NCI-H2081 (cell line): ENCODE data around the gene SLC30A1.
"Not testable (repeated sequence)": the region's sequence is repeated elsewhere in the genome, so short reads cannot be mapped to it uniquely, and the experiment has no call there.

Experiments
- DNase-seq, 2 experiments: peaks; one replicate each; lab custom pipeline; 2025; lab: John Stamatoyannopoulos, UW

SLC30A1 gene

DNA sequence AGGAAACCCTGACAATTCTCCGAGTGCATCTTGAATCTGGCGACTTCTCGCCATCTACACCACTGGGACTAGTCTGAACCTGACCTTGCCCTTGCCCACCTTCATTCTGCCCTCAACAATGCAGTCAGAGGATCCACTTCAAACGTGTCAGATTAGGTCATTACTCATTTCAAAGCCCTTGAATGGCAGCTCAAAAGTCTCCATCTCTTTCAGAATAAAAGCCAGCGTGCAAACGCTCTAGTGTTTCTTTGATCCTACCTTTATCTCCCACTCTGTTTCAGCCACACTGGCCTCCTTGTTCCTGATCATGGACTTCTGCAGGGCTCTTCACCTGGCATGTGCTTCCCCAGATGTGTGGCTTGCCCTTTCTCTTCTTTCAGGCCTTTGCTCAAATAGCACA lies 31.3 kb downstream of the SLC30A1 start:
- no peak for DNase-seq

DNA sequence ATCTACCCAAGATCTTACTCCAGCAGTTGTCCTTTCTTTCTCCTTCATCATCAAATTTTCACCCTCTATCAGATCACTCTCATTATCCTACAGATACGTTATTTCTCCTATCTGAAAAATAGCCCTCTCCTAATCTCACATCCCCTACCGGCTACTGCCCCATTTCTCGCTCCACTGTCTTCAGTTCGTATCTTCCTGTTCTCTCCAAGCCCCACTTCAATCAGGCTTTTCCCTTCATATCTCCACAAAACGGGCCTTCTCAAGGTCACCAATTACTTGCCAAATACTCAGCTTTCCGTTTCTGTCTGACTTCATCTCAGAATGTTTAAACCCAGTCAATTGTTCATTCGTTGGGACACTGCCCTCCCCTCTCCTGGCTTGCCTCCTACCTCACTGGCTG lies 32.4 kb downstream of the SLC30A1 start:
- no peak for DNase-seq

DNA sequence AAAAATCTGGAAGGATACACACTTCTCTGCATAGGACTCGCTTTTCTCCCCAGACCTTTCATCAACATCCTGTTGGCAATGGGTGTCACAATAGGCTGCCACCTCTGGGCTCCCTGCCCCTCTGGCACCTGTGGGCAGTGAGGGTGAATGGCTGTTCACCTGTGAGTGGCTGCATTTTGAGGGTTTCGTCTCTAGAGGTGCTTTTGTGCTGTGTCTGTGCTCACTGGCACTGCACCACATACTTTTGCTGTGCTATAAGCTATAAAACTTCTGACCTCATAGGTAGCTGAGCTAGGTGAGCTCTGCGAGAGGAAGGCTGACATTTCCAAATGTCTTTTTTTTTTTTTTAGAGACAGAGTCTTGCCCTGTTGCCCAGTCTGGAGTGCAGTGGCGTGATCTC lies 35.9 kb downstream of the SLC30A1 start:
- no peak for DNase-seq

DNA sequence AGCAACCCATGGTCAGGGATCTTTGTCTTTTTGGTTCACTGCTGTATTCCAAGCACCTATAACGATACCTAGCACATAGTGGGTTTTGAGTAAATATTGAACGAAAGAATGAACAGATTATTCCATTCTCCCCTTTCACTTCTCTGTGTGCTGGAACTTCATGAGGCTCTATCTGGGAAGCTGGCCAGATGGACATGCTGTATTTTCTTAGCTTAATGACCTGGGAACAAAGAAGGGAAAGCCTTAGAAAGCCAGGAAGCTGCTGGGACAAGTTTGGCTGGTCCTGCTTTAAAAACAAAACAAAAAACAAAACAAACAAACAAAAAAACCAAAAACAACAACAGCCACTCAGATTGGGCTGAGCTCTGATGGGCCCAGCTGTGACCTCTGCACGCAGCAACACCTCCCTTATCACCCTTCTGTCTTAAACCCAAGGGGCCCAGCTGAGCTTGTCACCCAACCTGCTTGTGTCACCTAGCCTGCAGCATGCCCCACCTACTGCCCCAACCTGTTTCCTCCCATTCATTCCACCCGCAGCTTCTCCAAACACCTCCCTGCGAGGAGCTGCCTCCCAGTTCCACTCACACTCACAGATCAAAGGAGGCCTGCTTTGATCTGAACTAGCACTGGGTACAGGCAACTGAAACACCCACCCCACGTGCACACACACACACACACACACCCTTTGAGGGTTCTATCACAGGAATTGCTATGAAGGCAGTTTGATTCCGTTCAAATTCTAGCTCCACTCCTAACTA lies 37.1 kb downstream of the SLC30A1 start:
- no peak for DNase-seq

DNA sequence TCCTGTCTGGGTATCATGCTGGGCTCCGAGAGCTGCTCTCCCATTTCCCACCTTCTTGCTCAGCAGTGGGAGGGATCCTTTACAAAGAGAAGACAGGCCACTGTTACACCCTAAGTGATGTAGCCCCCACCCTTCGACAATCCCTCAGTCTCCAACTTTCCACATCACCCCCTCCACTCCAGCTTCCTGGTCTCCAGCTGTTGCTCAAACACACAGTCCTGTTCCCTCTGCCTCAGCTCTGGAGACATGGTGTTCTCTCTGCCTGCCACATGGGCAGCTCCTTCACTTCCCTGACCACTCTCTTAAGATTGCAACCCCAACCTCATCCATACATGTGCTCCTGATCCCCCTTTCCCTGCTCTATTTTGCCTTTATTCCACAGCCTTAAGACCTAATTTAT lies 37.7 kb downstream of the SLC30A1 start:
- no peak for DNase-seq

DNA sequence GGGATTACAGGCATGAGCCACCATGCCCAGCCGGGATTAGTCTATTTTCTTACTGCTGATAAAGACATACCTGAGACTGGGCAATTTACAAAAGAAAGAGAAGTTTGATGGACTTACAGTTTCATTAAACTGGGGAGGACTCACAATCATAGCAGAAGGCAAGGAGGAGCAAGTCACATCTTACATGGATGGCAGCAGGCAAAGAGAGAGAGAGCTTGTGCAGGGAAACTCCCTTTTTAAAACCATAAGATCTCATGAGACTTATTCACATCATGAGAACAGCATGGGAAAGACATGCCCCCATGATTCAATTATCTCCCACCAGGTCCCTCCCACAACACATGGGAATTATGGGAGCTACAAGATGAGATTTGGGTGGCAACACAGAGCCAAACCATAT lies 38.1 kb downstream of the SLC30A1 start:
- DNase-seq: not testable (repeated sequence)

DNA sequence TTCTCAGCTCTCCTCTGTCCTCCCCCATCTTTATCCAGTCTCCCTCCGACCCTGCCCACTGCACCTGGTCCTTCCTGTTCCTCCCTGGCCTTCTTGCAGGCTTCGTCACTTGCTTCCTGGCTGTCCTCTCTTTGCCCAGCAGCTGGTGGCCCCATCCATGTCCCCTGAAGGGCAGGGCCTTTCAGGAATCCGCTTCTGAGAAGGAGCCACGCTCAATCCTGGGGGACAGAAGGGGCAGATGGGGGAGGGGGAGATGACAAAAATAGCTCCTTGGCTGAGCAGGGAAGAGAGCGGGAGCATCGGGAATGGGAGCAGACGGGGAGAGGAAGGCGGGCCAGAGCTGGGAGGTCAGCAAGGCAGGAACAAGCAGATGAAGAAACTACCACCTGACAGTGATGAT lies 40.7 kb downstream of the SLC30A1 start:
- no peak for DNase-seq

DNA sequence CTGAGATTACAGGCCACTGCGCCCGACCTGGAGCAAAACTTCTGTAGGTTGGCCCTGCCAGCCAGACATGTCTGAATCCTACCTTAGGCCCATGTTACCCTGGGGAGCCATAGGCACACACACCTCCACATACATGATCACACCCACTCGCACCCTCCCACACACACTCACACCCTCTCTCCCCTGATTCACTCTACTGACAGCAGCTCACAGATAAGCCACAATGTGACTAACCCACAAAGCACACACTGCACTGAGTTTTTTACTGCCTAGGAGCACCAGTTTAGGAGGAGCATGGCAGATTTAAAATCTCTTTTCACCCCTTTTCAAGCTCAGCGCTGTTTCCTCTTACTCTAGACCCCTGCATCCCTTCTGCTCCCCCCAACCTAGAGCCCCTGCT lies 41.7 kb downstream of the SLC30A1 start:
- DNase-seq: no peak

DNA sequence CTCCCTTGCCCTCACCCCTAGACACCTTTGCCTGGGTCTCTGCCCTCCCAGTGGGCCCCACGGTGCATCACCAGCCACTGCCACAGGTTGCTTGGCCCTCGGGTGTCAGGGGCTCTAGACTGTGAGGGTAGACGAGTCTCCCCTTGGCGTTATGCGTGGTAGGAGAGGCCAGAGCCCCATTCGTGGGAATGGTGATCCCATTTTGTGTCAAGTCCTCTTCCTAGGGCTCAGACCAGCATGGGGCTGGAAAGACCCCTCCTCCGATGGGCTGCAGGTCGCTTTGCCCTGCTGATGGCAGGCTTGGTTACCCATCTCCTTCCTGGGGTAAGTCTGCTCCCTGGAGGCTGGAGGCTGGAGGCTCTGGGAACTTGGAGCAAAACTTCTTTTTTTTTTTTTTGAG lies 42.4 kb downstream of the SLC30A1 start:
- no peak for DNase-seq

DNA sequence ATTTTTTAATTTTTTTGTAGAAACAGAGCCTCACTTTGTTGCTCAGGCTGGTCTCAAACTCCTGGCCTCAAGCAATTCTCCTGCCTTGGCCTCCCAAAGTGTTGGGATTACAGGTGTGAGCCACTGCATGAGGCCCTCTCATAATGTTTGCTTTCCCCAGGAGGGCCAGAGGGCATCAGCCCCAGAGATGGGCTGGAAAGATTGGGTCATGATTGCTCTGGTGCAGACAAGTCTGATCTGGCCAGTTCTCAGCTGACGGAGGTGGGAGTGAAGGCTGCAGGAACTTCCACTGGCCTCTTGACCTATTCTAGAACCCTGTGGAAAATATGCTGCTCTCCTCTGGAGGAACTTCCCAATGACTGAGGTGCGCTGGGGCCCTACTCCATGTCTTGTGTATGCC lies 43.6 kb downstream of the SLC30A1 start:
- no peak for DNase-seq

DNA sequence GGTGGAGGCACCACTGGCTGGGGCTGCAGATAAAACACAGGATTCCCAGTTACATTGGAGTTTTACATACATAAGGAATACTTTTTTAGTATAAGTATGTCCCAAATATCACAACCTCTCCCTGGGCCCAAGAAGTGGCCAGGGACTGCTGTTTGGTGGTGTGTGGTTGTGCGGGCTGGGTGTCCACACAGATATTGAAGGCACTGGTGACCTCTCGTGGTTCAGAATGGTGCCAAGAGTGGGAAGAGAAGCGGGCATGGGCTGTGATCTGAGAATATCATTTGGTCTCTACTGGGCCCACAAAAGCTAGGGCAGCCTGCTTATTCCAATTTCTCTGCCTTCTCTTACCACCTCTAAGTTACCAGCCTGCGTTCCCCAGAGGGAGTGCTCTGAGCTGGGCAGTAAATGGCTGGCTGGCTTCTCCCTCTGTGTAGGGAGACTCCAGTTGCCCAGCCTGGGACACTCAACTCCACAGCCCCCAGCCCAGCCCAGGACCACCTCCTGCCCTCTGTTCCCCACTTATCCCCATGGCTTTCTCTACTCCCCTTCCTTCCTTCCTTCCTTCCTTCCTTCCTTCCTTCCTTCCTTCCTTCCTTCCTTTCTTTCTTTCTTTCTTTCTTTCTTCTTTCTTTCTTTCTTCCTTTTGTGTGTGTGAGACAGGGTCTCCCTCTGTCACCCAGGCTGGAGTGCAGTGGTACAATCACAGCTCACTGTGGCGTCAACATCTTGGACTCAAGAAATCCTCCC lies 44.2 kb downstream of the SLC30A1 start:
- DNase-seq: no peak

DNA sequence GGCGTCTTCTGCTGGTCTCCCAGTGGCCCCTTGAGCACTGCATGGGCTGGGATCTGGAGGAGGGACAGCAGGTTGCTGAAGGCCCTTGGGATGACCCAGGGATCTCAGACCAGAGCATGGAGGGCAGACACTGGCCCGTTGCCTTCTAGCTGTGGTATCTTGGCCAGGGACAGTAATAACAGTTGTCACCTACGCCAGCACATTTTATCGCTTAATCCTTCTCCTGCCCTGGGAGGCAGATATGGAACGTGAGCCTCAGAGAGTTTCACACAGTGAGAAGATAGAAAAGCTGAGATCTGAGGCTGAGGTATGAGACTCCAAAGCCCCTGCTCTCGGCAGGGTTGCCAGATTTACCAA lies 46.9 kb downstream of the SLC30A1 start:
- DNase-seq: no peak

DNA sequence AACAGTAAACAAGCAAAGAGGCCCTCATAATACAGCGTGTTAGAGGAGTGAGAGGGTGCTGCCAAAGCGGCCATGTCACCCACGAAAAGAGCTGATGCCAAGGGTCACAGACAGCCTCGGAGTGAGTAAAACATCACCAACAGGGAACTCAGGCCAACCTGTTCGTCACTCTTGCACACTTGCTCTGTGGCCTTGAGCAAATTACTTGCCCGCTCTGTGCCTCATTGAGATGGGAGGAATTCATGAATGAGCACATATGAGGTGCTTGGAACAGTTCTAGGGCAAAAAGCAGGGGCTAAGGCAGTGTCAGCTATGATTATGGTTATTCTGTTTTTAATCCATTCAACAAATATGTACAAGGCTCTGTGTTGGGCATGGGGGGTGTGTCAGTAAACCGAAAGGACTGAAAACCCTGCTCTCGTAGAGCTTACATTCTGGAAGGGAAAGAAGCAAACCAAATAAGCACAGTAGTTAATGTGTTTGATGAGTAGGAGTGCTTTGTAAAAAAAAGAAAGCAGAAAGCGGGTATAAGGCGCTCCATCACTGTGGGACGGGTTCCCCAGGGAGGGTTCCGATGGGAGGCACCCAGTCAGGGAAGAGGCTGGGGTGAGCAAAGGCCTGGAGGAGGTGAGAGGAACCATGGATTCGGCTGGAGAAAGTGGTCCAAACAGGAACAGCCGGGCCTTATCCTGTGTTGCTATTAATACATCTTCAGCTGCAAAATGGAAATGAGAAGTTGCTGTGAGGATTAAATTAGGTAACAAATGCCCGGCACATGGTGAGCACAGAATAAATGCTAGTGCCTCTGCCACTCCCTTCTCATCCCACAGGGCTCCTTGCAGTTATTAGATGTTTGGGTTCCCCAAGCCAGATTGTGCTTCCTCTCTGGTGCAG lies 47.5 kb downstream of the SLC30A1 start:
- no peak for DNase-seq

DNA sequence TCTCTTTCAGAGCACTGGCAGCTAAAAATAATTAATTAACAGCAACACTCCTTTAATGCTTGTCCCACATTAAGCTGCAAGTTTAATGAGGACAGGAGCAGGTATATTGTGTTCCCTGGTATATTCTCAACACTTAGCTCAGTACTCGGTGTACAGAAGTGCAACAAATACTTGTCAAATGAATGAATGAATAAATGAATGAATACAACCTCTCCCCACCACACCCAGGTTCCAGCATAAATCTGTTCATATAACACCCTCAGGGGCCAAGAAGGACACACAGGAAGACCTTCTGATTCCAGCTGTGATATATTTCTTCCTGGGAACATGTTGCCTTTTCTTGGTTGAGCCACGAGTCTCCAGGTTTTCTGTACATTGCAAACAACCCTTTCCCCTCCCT lies 48.9 kb downstream of the SLC30A1 start:
- no peak for DNase-seq

DNA sequence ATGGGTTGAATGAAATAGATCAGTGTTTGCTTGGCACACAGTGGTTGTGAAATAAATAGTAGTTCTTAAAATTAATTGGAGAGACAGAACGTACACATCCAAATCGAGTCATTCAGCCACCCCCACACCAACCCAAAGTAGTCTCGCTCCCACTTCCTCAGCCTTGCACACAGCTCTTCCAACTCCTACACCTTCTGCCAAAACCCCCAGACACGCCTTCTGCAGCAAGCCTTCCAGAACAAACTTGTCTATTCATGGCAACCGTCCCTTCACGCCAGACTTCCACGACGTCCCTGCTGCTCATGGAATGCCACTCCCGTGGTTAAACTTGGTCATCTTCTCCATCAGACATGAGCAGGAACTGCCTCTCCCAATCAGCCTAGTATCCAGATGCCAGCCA lies 49.5 kb downstream of the SLC30A1 start:
- DNase-seq: no peak

DNA sequence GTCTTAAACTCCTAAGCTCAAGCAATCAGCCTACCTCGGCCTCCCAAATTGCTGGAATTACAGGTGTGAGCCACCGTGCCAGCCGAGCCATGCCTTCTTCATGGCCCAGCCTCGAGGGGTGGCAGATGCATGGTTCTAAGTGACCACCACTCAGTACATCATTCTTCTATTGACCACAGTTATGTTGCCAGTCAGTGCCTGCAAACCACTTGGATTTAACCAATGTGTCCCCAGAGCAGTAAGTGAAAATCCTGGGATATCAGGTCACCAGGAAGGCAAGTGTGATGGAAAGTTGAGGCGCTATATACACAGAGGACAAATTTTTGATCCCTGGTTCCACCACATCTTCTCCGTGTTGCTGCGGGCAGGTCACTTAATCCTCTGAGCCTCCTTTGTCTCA lies 50.0 kb downstream of the SLC30A1 start:
- DNase-seq: no peak

DNA sequence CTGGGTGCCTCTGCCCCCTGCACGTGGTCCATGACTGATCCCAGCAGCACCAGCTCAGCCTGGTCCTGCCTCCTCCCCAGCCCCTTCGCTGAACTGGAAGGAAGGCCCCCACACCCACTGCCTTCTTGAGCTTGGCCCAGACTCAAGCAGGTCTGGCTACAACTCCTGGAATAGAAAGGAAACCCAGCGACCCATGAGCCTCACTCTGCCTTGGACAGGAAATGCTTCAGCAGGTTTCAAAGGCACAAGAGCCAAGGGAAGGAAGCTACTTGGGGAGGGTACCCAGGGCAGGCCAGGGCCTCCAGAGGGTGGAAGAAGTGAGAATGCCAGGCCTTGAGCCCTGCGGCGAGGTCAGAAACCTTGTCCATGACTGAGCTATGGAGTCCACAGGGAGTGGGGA lies 51.1 kb downstream of the SLC30A1 start:
- DNase-seq: no peak

DNA sequence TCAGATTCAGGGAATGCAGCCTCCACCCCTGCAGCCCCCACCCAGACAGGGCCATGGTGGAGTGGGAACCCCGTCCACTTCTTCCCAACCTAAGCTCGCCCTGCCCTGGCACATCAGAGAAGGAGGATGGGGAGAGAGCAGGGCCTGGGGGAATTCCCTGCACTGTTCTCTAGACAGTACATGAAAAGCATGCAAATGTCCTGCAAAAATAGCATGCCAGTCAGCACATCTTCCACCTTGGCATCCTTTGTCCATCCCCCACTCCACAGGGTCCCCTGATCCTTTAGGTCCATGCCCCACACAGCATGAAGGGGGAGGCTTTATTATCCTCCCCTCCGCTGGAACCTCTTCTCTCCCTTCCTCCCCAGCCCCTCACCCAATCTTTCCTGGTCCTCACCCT lies 52.0 kb downstream of the SLC30A1 start:
- no peak for DNase-seq

DNA sequence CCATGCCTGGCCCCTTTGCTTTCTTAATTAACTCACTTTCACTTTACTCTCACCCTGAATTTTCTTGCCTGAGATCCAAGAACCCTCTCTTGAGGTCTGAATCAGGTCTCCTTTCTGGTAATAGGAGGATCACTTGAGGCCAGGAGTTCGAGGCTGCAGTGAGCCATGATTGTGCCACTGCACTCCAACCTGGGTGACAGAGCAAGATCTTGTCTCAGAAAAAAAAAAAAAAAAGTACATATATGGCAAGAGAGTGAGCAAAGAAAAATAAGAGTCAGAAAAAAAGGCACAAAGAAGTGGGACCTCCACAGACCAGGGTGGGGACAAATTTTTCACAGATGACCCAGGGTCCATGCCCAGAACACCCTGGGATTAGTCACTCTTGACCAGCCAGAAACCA lies 52.9 kb downstream of the SLC30A1 start:
- no peak for DNase-seq

DNA sequence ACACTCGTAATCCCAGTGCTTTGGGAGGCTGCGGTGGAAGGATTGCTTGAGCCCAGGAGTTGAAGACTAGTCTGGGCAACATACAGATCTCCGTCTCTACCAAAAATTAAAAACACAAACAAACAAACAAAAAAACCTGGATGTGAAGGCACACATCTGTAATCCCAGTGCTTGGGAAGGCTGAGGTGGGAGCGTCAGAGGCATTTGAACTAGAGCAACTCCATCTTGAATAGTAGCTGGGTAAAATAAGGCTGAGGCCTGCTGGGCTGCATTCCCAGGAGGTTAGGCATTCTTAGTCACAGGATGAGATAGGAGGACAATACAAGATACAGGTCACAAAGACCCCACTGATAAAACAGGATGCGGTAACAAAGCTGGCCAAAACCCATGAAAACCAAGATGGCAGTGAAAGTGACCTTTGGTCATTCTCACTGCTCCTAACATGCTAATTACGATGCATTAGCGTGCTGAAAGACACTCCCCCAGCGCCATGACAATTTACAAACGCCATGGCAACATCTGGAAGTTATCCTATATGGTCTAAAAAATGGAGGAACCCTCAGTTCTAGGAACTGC lies 53.8 kb downstream of the SLC30A1 start:
- no peak for DNase-seq

DNA sequence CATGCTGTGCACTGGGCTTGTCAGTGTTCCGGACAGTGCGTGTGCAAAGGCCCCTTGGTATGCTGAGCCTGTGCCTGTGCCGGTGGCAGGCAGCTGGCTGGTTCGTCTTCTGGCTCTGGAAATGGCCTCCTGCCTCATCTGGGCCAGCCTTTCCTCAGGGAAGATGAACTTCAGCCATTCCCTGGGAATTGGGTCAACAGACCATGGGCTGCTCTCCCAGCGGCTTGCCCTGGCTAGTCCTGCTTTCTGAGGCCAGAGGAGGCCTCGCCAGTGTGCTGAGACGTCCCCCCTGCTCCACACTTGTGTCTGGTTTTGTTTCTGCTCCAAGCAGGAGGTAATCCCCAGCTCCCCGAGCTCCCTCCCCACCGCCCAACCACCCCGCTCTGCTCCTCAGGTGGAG lies 54.4 kb downstream of the SLC30A1 start:
- DNase-seq: no peak

DNA sequence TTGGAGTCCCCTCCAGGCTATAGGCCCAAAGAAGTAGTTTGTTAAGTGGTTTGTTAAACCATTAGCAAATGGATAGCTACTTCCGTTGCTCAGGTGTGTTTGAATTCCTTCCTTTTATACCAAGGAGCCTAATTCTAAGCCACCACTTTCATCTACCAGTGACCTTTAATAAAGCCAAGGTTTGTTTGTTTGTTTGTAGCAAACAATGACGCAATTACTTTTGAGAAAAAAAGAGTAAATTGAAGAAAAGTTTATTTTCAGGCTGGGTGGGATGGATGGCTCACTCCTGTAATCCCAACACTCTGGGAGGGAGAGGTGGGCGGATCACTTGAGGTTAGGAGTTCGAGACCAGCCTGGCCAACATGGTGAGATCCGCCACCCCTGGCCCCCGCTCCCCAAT lies 56.2 kb downstream of the SLC30A1 start:
- DNase-seq: no peak
